DND-41 (cell line): ENCODE measurements around the gene OR56A1.

Experiments
- EZH2 ChIP-seq: IDR thresholded peaks from 3 replicates; pipeline ENCODE4 v1.6.1; 2012; ENCODE audit warnings: borderline replicate concordance, low read depth, mild to moderate bottlenecking, moderate library complexity, low read length, inconsistent platforms; ENCODE audit not compliant: severe bottlenecking
- TF ChIP-seq, protein P1 (sequence below): IDR thresholded peaks from 2 replicates; pipeline ENCODE4 v1.5.1; 2012; ENCODE audit warnings: borderline replicate concordance, low read length, moderate library complexity, mild to moderate bottlenecking; ENCODE audit not compliant: poor library complexity, severe bottlenecking; ENCODE audit errors: extremely low read depth

DNA sequence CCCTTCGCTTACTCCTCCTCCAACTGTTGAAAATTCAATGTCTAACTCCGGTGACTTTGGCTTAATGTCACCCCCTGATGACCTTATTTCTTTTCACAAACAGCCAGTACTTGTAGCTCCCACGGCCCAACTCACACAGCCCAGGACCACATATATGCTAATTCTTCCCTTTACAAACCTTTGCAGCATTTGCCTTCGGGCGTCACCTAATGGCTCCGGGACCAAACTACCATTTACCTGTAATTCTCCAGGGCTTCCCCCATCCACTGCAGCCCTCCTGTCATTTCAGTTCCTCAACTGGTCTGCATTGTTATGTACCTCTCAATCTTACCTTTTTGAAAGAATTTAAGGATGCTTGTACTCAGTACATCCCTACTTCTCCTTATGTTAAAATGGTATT lies 47.2 kb upstream of the OR56A1 start:
- TF ChIP-seq, protein P1, sequence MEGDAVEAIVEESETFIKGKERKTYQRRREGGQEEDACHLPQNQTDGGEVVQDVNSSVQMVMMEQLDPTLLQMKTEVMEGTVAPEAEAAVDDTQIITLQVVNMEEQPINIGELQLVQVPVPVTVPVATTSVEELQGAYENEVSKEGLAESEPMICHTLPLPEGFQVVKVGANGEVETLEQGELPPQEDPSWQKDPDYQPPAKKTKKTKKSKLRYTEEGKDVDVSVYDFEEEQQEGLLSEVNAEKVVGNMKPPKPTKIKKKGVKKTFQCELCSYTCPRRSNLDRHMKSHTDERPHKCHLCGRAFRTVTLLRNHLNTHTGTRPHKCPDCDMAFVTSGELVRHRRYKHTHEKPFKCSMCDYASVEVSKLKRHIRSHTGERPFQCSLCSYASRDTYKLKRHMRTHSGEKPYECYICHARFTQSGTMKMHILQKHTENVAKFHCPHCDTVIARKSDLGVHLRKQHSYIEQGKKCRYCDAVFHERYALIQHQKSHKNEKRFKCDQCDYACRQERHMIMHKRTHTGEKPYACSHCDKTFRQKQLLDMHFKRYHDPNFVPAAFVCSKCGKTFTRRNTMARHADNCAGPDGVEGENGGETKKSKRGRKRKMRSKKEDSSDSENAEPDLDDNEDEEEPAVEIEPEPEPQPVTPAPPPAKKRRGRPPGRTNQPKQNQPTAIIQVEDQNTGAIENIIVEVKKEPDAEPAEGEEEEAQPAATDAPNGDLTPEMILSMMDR: no peak
- TF ChIP-seq EZH2: no peak
